BLaER1 treated with 17β-estradiol and CSF1 and Interleukin-3, amounts not matched to agents 10 nM and 100 nM (cell line): ENCODE data around the gene INTS15.
A peak's percentile ranks its signal among the peaks of the same experiment; 100 is the strongest.

Experiments
- H3K27ac ChIP-seq, 11 experiments: shearing (Covaris generic); formaldehyde crosslinking; 2 replicates each; pipeline ENCODE4 v1.8.1; 2022
- H3K27me3 ChIP-seq, 11 experiments: shearing (Covaris generic); formaldehyde crosslinking; 2 replicates each; pipeline ENCODE4 v1.8.1; 2022
- H3K36me3 ChIP-seq, 11 experiments: shearing (Covaris generic); formaldehyde crosslinking; 2 replicates each; pipeline ENCODE4 v1.8.1; 2022
- H3K4me1 ChIP-seq, 10 experiments: shearing (Covaris generic); formaldehyde crosslinking; 2 replicates each; pipeline ENCODE4 v1.8.1; 2022
- H3K4me2 ChIP-seq, 11 experiments: shearing (Covaris generic); formaldehyde crosslinking; 2 replicates each; pipeline ENCODE4 v1.8.1; 2022
- H3K4me3 ChIP-seq, 10 experiments: shearing (Covaris generic); formaldehyde crosslinking; 2 replicates each; pipeline ENCODE4 v1.8.1; 2022
- H3K9ac ChIP-seq, 11 experiments: shearing (Covaris generic); formaldehyde crosslinking; 2 replicates each; pipeline ENCODE4 v1.8.1; 2022
- H3K9me3 ChIP-seq, 11 experiments: shearing (Covaris generic); formaldehyde crosslinking; replicated peaks in 1 of 11; 2 replicates each; pipeline ENCODE4 v1.8.1; 2022
- H4K20me1 ChIP-seq, 11 experiments: shearing (Covaris generic); formaldehyde crosslinking; 2 replicates each; pipeline ENCODE4 v1.8.1; 2022
- Cebpa-rat ChIP-seq, 11 experiments: shearing (Covaris generic); IDR thresholded peaks; 2 replicates each; pipeline ENCODE4 v1.8.1; 2022

Gene INTS15

DNA sequence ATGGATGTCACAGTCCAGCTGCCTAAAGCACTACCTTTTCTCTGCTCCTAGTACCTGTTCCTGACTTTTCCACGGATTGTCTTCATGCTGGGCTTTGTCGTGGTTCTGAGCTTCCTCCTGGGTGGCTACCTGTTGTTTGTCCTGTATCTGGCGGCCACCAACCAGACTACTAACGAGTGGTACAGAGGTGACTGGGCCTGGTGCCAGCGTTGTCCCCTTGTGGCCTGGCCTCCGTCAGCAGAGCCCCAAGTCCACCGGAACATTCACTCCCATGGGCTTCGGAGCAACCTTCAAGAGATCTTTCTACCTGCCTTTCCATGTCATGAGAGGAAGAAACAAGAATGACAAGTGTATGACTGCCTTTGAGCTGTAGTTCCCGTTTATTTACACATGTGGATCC is 1.3 kb upstream of the INTS15 start:
- Histone ChIP-seq H3K4me1 (peaks cover 18 to 24% (median 20%) of the 10 kb centered on the region in 10 experiments), H4K20me1 (peaks cover 0 to 36% (median 28%) of the 10 kb centered on the region in 11 experiments; a peak in 17 of 22 replicates), H3K27me3 (no peaks in the 10 kb centered on the region), H3K36me3 (peaks cover 46 to 78% (median 59%) of the 10 kb centered on the region in 11 experiments), H3K4me2 (no peak overlapping the region), H3K4me3 (no peak overlapping the region), H3K9ac (peak overlapping the region in 2 of 11 experiments; percentile 7 to 98; a peak in 1 of 22 replicates), H3K9me3 (0 out of 22 replicates have a peak, but pooled peaks cover 0 to 3% (median 0%) of the 10 kb centered on the region in 11 experiments), H3K27ac (no peak overlapping the region)
- TF ChIP-seq Cebpa-rat (IDR thresholded peaks at IDR 0.05): no peak

DNA sequence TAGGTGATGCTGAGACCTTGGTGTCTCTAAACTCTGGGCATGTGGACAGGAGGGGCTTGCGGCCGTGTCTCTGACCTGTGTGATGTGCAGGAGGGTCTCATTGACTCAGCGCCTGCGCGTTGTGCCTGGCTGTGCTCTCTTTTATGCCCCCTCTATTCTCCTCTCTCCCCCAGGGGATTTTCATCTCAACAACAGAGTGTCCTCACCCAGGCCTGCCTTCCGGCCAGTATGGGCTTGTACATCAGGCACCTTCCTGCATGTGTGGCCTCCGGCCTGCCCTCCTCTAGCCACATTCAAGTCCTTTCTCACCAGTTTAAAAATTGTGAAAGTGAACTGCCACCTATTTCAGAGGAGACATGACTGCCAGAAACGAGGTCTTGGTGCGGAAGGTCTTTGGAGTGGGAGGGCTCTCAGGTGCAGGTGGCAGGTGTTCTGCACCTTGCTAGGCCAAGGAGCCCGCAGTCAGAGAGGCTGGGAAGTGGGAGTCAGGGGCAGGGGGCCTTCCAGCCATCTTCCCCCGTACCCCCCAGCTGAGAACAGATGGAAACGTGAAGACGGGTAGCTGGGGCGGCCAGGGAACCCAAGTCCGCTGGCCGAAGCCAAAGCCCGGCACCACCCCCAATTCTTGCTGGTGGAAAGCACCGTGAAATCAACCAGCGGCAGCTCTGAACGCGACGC is 531 bp upstream of the INTS15 start:
- H3K27ac ChIP-seq: peak overlapping the region in 8 of 11 experiments; percentile 93 to 99 (median 97); a peak in 11 of 22 replicates
- peak overlapping the region; percentile 89 to 99 (median 95); a peak in 20 of 22 replicates for H3K9ac ChIP-seq
- H3K4me3 ChIP-seq: peak overlapping the region; percentile 75 to 98 (median 92)
- peak overlapping the region; percentile 73 to 99 (median 86) for H3K4me2 ChIP-seq
- H4K20me1 ChIP-seq: peaks cover 0 to 43% (median 31%) of the 10 kb centered on the region in 11 experiments; a peak in 18 of 22 replicates
- peaks cover 18 to 24% (median 20%) of the 10 kb centered on the region in 10 experiments for H3K4me1 ChIP-seq
- H3K36me3 ChIP-seq: peaks cover 50 to 78% (median 60%) of the 10 kb centered on the region in 11 experiments
- 0 out of 22 replicates have a peak, but pooled peaks cover 0 to 3% (median 0%) of the 10 kb centered on the region in 11 experiments for H3K9me3 ChIP-seq
- no peak for TF ChIP-seq Cebpa-rat (IDR thresholded peaks at IDR 0.05)
- H3K27me3 ChIP-seq: no peaks in the 10 kb centered on the region

DNA sequence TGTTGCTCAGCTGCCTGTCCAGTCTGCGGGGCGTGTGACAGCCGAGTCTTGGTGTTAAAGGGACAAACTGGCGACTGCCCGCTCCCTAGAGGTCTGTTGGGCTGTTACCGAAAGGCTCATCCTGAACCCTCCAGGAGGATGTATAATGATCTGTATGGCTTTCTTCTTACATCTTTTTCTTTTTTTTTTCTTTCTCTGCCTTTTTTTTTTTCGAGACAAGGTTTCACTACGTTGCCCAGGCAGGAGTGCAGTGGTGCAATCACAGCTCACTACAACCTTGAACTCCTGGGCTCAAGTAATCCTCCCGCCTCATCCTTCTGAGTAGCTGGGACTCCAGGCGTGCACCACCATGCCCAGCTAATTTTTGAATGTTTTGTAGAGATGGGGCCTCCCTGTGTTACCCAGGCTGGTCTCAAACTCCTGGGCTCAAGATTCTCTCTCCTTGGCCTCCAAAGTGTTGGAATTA is 857 bp downstream of the INTS15 start:
- peak overlapping the region; percentile 85 to 99 (median 91) for H3K4me2 ChIP-seq
- H3K36me3 ChIP-seq: peaks cover 53 to 78% (median 60%) of the 10 kb centered on the region in 11 experiments
- no peaks in the 10 kb centered on the region for H3K27me3 ChIP-seq
- peak overlapping the region; percentile 89 to 99 (median 95) for H3K9ac ChIP-seq
- H3K9me3 ChIP-seq: 0 out of 22 replicates have a peak, but pooled peaks cover 0 to 3% (median 0%) of the 10 kb centered on the region in 11 experiments
- H3K4me3 ChIP-seq: peak overlapping the region; percentile 75 to 98 (median 92)
- H4K20me1 ChIP-seq: peaks cover 0 to 57% (median 41%) of the 10 kb centered on the region in 11 experiments; a peak in 18 of 22 replicates
- H3K27ac ChIP-seq: peak overlapping the region; percentile 83 to 99 (median 96); a peak in 21 of 22 replicates
- TF ChIP-seq Cebpa-rat (IDR thresholded peaks at IDR 0.05): no peak
- peaks cover 18 to 24% (median 20%) of the 10 kb centered on the region in 10 experiments for H3K4me1 ChIP-seq

DNA sequence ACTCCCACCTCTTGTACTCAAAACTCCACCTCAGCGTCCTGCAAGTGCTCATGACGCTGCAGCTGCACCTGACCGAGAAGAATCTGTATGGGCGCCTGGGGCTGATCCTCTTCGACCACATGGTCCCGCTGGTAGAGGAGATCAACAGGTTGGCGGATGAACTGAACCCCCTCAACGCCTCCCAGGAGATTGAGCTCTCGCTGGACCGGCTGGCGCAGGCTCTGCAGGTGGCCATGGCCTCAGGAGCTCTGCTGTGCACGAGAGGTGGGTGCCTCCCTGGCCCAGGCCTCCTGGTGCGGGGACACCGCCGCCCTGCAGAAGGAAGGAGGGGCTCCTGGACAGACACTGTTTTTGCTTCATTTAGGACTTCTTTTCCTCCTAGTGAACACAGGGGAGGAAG is 10.3 kb downstream of the INTS15 start:
- Histone ChIP-seq H3K27ac (no peak overlapping the region), H4K20me1 (peaks cover 0 to 100% (median 96%) of the 10 kb centered on the region in 11 experiments; a peak in 19 of 22 replicates), H3K9ac (no peak overlapping the region), H3K36me3 (peaks cover 96 to 100% (median 100%) of the 10 kb centered on the region in 11 experiments), H3K4me3 (no peak overlapping the region), H3K27me3 (no peaks in the 10 kb centered on the region), H3K4me2 (no peak overlapping the region), H3K4me1 (no peaks in the 10 kb centered on the region), H3K9me3 (no peaks in the 10 kb centered on the region)
- TF ChIP-seq Cebpa-rat (IDR thresholded peaks at IDR 0.05): no peak

DNA sequence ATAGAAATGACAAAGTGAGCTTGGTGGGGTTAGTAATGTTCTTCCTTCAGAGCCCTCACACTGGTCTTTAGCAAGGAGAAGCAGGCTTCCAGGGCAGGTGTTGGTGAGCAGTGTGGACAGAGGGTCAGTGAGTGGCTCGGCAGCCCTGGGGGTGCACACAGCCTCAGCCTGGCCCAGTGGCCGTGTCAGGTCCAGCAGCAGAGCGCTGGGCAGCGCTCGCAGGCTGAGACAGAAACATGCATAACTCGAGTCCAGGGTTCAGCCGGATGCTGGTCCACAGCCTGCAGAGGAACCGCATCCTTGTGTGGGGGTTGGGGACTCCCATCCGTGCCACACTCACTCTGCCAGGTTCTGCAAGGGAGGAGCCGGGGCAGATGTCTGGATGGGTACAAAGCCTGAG is 14.6 kb downstream of the INTS15 start:
- Histone ChIP-seq H3K36me3 (peaks cover 88 to 100% (median 97%) of the 10 kb centered on the region in 11 experiments), H3K27me3 (no peaks in the 10 kb centered on the region), H3K27ac (no peak overlapping the region), H3K9me3 (no peaks in the 10 kb centered on the region), H3K9ac (no peak overlapping the region), H3K4me1 (no peaks in the 10 kb centered on the region), H4K20me1 (peaks cover 0 to 97% (median 77%) of the 10 kb centered on the region in 11 experiments; a peak in 20 of 22 replicates), H3K4me2 (no peak overlapping the region), H3K4me3 (no peak overlapping the region)
- TF ChIP-seq Cebpa-rat (IDR thresholded peaks at IDR 0.05): no peak

DNA sequence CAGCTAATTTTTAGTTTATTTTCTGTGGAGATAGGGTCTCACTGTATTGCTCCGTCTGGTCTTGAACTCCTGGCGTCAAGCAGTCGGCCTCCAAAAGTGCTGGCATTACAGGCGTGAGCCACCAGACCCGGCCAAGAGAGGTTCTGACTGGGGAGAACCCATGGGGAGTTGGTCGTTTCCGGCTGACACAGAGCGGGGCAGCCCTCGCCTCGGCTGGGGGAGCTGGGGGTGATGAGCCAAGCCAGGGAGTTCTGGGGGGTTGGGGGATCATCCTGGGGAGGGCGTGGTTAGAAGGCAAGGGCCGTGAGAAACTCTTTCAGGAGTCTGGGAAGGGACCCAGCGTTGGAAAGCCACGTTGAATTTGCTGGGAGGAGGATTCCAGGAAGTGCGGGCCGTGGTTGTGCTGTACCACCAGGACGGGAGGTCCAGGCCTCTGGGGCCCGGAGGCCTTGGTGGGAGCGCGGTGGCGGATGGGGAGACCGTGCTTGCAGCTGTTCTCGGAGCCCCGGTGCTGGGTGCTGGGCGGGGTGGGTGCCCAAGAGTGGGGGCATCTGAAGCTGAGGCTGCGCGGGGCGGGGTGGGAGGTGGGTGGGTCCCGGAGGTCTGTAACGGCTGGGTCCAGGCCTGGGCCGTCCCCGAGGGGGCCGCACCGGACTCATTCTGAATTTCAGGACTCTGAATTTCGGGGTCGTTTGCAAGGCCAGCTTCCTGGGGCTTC is 17.2 kb downstream of the INTS15 start:
- peaks cover 65 to 88% (median 77%) of the 10 kb centered on the region in 11 experiments for H3K36me3 ChIP-seq
- H3K4me1 ChIP-seq: peaks cover 0 to 9% (median 8%) of the 10 kb centered on the region in 10 experiments; a peak in 17 of 20 replicates
- H3K4me2 ChIP-seq: no peak overlapping the region
- no peaks in the 10 kb centered on the region for H3K9me3 ChIP-seq
- peaks cover 0 to 83% (median 52%) of the 10 kb centered on the region in 11 experiments; a peak in 20 of 22 replicates for H4K20me1 ChIP-seq
- no peak overlapping the region for H3K27ac ChIP-seq
- H3K9ac ChIP-seq: no peak overlapping the region
- 0 out of 22 replicates have a peak, but pooled peaks cover 0 to 3% (median 0%) of the 10 kb centered on the region in 11 experiments for H3K27me3 ChIP-seq
- TF ChIP-seq Cebpa-rat (IDR thresholded peaks at IDR 0.05): no peak
- no peak overlapping the region for H3K4me3 ChIP-seq

DNA sequence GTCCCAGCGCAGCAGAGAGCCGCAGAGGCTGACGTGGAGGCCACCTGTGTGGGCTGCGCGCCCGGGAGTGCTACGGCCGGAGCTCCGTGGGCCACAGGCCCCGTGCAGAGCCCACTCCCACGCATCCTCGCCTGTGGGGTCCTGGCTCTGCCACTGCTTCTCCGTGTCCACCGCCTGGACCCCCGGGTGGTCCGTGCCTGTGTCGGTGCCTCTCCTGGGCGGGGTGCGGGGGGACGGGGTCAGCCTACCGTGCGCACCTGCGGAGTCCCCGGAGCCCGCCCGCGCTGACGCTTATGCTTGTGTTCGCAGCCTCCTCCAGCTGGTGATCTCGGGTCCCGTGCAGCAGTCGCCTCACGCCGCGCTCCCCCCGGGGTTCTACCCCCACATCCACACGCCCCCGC is 17.8 kb downstream of the INTS15 start:
- H3K27me3 ChIP-seq: peaks cover 0 to 9% (median 3%) of the 10 kb centered on the region in 11 experiments; a peak in 11 of 22 replicates
- peaks cover 0 to 11% (median 9%) of the 10 kb centered on the region in 10 experiments; a peak in 17 of 20 replicates for H3K4me1 ChIP-seq
- H3K27ac ChIP-seq: no peak overlapping the region
- H3K36me3 ChIP-seq: peaks cover 58 to 82% (median 70%) of the 10 kb centered on the region in 11 experiments
- no peak overlapping the region for H3K9ac ChIP-seq
- no peak overlapping the region for H3K4me2 ChIP-seq
- H3K4me3 ChIP-seq: no peak overlapping the region
- H3K9me3 ChIP-seq: no peaks in the 10 kb centered on the region
- TF ChIP-seq Cebpa-rat (IDR thresholded peaks at IDR 0.05): no peak
- peaks cover 0 to 77% (median 45%) of the 10 kb centered on the region in 11 experiments; a peak in 20 of 22 replicates for H4K20me1 ChIP-seq

DNA sequence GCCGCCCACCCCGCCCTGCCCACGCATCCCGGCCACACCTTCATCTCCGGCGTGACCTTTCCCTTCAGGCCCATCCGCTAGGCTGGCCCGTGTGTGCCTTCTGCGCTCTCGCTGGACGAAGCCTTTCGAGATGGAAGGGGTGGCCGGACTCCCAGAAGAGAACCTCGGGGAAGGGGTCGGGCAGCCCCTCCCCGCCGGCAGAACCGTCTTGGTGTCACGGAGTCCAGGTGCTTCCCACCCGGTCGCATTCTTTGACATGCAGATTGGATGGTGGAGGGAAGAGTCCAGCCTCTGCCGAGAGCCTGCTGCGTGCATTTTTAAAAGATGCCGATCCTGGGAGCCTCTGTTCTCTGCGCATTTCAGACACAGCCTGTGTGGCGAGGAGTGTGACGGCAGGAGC is 18.3 kb downstream of the INTS15 start:
- TF ChIP-seq Cebpa-rat (IDR thresholded peaks at IDR 0.05): no peak
- H3K4me3 ChIP-seq: no peak overlapping the region
- H3K27me3 ChIP-seq: peaks cover 0 to 13% (median 7%) of the 10 kb centered on the region in 11 experiments; a peak in 11 of 22 replicates
- no peak overlapping the region for H3K27ac ChIP-seq
- H3K9ac ChIP-seq: no peak overlapping the region
- H3K4me2 ChIP-seq: no peak overlapping the region
- H3K4me1 ChIP-seq: peaks cover 0 to 11% (median 9%) of the 10 kb centered on the region in 10 experiments; a peak in 17 of 20 replicates
- peaks cover 54 to 78% (median 66%) of the 10 kb centered on the region in 11 experiments for H3K36me3 ChIP-seq
- H4K20me1 ChIP-seq: peaks cover 0 to 73% (median 44%) of the 10 kb centered on the region in 11 experiments; a peak in 20 of 22 replicates
- no peaks in the 10 kb centered on the region for H3K9me3 ChIP-seq
